Spinal cord (tissue), 10 donors: Measurements from ENCODE around the gene C19orf38. TPM values are rescaled to one million over a fixed set of nuclear protein-coding genes. Genes with fewer than 3 reads are reported as not detected.

Experiments
- DNase-seq, 6 donors: peaks; one replicate each; pipeline versions ENCODE4 v3.0.0 to v3.0.0-alpha.2; 2013 to 2015; ENCODE audit warnings: low spot score in 6 of 6, low read depth in 4 of 6
- H3K27ac ChIP-seq: one replicate; pipeline ENCODE4 v1.5.1; 2013; ENCODE audit warnings: low read depth, low read length, control low read depth
- H3K27me3 ChIP-seq: one replicate; pipeline ENCODE4 v1.6.1; 2013; ENCODE audit warnings: low read length; ENCODE audit not compliant: control insufficient read depth, insufficient read depth
- H3K36me3 ChIP-seq: one replicate; pipeline ENCODE4 v1.6.1; 2013; ENCODE audit warnings: low read length; ENCODE audit not compliant: control insufficient read depth, insufficient read depth
- H3K4me1 ChIP-seq: one replicate; pipeline ENCODE4 v1.6.1; 2013; ENCODE audit warnings: low read length; ENCODE audit not compliant: control insufficient read depth, insufficient read depth
- H3K4me3 ChIP-seq: one replicate; pipeline ENCODE4 v1.5.1; 2013; ENCODE audit warnings: low read depth, low read length, control low read depth
- H3K9me3 ChIP-seq: one replicate; pipeline ENCODE4 v1.6.1; 2013; ENCODE audit warnings: low read length; ENCODE audit not compliant: control insufficient read depth, insufficient read depth
- WGBS: methylation state at CpG from one replicate; pipeline ENCODE4 v1.1.5; 2013; ENCODE audit warnings: missing lambda C conversion rate; ENCODE audit not compliant: insufficient coverage; 5-methylcytosine and 5-hydroxymethylcytosine counted together
- polyA plus RNA-seq, 2 donors: library from polyadenylated mRNA; unstranded; fragments of 120-200 nt; gene quantifications; one replicate each; pipeline ENCODE4 v1.2.1, GENCODE V29; 2013; ENCODE audit not compliant: insufficient read length in 2 of 2
- small RNA-seq: library from RNA; depleted of rRNA; stranded (forward); fragments of <200 nt; gene quantifications from one replicate; pipeline ENCODE3, GENCODE V24; 2014; ENCODE audit warnings: low replicate concordance
- total RNA-seq, 2 donors: library from RNA; depleted of rRNA in 1 of 2; stranded (reverse); fragments of 120-200 nt in 1 of 2; fragments of >200 nt in 1 of 2; gene quantifications; one replicate each; pipeline versions ENCODE4 v1.2.3 to v1.2.4, GENCODE V29; 2013 to 2014
- donor health status: healthy.

C19orf38 gene
- total and polyA plus RNA-seq, 4 donors, result 1.3 to 2.9 (median 2.2) TPM

DNA sequence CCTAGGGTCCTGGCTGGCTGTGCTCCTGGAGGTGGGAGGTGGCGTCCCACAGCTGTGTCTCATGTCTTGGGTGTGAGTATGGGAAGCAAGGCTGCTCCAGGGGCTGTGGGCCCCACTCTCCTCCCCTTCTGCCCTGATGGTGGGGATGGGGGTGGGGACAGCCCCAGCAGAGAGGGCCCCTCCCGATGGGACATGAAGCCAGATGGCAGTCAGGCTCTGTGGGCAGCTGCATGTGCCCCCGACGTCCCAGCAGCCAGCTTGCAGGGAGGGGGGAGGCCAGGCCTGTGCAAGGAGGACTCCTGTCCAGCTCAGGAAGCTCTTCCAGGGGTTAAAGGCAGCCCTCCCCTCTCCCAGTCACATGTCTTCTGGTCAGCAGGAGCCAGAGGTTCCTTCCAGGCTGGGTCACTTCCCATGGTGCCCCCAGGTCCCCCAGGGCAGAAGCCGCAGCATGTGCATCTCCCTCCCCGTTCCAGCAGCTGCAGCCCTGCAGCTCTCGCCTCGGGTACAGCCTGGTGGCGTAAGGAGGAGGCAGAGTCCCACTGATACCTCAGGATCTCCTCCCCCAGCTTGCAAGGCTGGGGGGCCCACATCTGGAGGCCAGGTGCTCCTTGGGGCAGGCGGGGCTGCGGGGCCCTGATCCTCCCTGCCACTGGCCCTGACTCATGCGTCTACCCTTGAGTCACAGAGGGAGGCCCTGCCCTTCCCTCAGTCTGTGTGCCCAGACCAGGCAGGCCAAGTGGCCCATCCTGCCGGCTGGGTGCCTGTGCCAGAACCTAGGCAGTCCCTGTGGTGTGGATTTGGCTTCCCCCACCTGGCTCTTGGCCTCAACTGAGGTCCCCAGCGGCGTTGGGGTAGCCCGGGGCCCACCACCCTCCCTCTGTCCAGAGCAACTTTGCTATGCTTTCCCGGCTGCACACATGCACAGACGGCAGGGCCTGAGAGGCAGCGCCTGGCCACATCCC lies 67.2 kb downstream of the C19orf38 start:
- H3K36me3 ChIP-seq, result peaks cover 94% of the 10 kb centered on the region

DNA sequence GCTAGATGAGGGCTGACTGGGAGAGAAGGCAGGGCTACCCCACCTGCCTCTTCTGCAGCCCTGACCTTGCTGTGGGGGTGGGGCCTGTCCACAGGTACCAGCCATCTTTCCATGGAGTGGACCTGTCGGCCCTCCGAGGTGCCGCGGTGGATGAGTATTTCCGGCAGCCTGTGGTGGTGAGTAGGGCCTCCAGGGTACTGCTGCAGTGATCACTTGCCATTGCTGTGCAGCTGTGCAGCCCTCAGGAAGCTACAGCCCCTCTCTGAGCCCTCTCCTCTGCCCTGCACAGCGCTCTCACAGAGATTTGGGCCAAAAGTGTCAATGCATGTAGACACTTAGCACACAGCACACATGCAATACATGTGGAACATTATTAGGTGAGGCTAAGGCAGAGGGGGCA lies 68.4 kb downstream of the C19orf38 start:
- Histone ChIP-seq H3K4me1 (no peaks in the 10 kb centered on the region), H3K27me3 (no peaks in the 10 kb centered on the region), H3K9me3 (no peaks in the 10 kb centered on the region), H3K27ac (no peak overlapping the region), H3K4me3 (no peak overlapping the region), H3K36me3 (peaks cover 94% of the 10 kb centered on the region)
- 100% methylated on average over 5 of the region's 6 CpGs for WGBS
- DNase-seq, result no peak

More for the DNA sequence above, 67.2 kb downstream of the C19orf38 start:
- no peaks in the 10 kb centered on the region for H3K4me1 ChIP-seq
- no peaks in the 10 kb centered on the region for H3K27me3 ChIP-seq
- no peaks in the 10 kb centered on the region for H3K9me3 ChIP-seq
- H3K27ac ChIP-seq, result no peak overlapping the region
- no peak overlapping the region for H3K4me3 ChIP-seq
- DNase-seq, result no peak
- 82% methylated on average over 18 of the region's 19 CpGs for WGBS

DNA sequence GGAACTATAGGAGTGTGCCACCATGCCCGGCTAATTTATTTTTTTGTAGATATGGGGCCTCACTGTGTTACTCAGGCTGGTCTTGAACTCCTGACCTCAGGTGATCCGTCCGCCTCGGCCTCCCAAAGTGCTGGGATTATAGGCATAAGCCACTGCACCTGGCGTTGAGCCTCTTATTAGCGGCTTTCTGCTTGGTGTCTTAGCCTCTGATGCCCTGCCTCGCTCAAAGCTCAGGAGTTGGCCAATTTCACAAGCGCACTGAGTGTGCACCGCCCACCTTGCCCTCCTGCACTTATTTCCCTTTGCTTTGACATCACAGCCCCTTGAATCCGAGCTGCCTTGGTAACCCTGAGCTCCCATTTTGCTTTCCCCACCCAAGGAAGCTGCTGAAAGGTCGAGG lies 70.1 kb downstream of the C19orf38 start:
- 97% methylated on average over 11 of the region's 11 CpGs for WGBS
- no peaks in the 10 kb centered on the region for H3K4me1 ChIP-seq
- no peak overlapping the region for H3K27ac ChIP-seq
- peaks cover 94% of the 10 kb centered on the region for H3K36me3 ChIP-seq
- no peaks in the 10 kb centered on the region for H3K9me3 ChIP-seq
- DNase-seq, result no peak
- no peak overlapping the region for H3K4me3 ChIP-seq
- no peaks in the 10 kb centered on the region for H3K27me3 ChIP-seq

Small RNA genes lying within 50 kb of the gene (small RNA-seq; reads per million reads assigned to genes)
- gene MIR199A1, result 0.57 reads per million, percentile 62 among the genes with 10 or more reads in this experiment
- gene MIR6793, result 0.06 reads per million

Other genes starting within 250 kb of the C19orf38 start
- 10 to 100 TPM; 46.8 to 60.4 TPM for gene SLC44A2, start 222.9 kb upstream of the C19orf38 start, total RNA-seq
- gene SLC44A2, start 222.9 kb upstream of the C19orf38 start, polyA plus RNA-seq, result 100 to 1,000 TPM; 116 to 146 TPM
- 10 to 100 TPM; 89.8 to 98.6 TPM for gene ILF3, start 194.1 kb upstream of the C19orf38 start, total RNA-seq
- gene ILF3, start 194.1 kb upstream of the C19orf38 start, polyA plus RNA-seq, result 100 to 1,000 TPM; 234 to 267 TPM
- 10 to 100 TPM; 25.9 to 47.6 TPM for gene QTRT1, start 147.0 kb upstream of the C19orf38 start, total RNA-seq
- gene QTRT1, start 147.0 kb upstream of the C19orf38 start, polyA plus RNA-seq, result 100 to 1,000 TPM in 1 of 2 donors, 10 to 100 TPM in 1; 79.6 to 110 TPM
- 10 to 100 TPM; 59.2 to 77.9 TPM for gene DNM2, start 130.3 kb upstream of the C19orf38 start, total RNA-seq
- 100 to 1,000 TPM in 1 of 2 donors, 10 to 100 TPM in 1; 92.2 to 111 TPM for gene DNM2, start 130.3 kb upstream of the C19orf38 start, polyA plus RNA-seq
- gene TMED1, start 12.2 kb upstream of the C19orf38 start, total RNA-seq, result 10 to 100 TPM; 19.4 to 52.9 TPM
- gene TMED1, start 12.2 kb upstream of the C19orf38 start, polyA plus RNA-seq, result 10 to 100 TPM; 36.0 to 36.6 TPM
- 10 to 100 TPM; 17.4 to 20.3 TPM for gene CARM1, start 23.1 kb downstream of the C19orf38 start, total RNA-seq
- gene CARM1, start 23.1 kb downstream of the C19orf38 start, polyA plus RNA-seq, result 10 to 100 TPM; 65.3 to 72.1 TPM
- 10 to 100 TPM; 31.5 to 54.2 TPM for gene YIPF2, start 80.2 kb downstream of the C19orf38 start, total RNA-seq
- gene YIPF2, start 80.2 kb downstream of the C19orf38 start, polyA plus RNA-seq, result 10 to 100 TPM; 33.6 to 42.8 TPM
- 10 to 100 TPM; 24.3 to 27.1 TPM for gene TIMM29, start 80.4 kb downstream of the C19orf38 start, total RNA-seq
- gene TIMM29, start 80.4 kb downstream of the C19orf38 start, polyA plus RNA-seq, result 10 to 100 TPM; 26.6 to 37.6 TPM
- gene SMARCA4, start 112.6 kb downstream of the C19orf38 start, total RNA-seq, result 100 to 1,000 TPM in 1 of 2 donors, 10 to 100 TPM in 1; 86.5 to 110 TPM
- gene SMARCA4, start 112.6 kb downstream of the C19orf38 start, polyA plus RNA-seq, result 100 to 1,000 TPM; 207 to 228 TPM
- 10 to 100 TPM; 30.2 to 70.9 TPM for gene LDLR, start 241.0 kb downstream of the C19orf38 start, total RNA-seq
- gene LDLR, start 241.0 kb downstream of the C19orf38 start, polyA plus RNA-seq, result 10 to 100 TPM; 29.8 to 30.2 TPM